ENCODE measurements around the gene FBXO9.
A peak's percentile ranks its signal among the peaks of the same experiment; 100 is the strongest.

The FBXO9 gene

DNA sequence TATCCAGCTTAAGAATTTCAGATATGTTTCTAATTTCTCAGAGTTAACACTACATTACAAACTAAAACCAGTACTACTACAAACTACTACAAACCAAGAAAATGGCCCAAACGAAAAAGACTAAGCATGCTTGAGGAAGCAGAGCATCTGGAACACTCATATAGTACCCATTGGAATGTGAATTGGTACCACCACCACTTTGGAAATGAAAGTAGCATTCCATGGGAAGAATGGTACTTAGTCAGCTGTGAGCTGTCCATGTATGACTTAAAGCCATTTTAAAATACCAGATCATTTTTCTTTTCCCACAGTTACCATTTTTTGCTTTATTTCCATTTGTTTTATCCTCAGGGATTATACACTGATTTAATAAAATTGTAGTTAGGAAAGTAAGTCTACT is 30.5 kb downstream of the FBXO9 start:
- no peak for DNase-seq

DNA sequence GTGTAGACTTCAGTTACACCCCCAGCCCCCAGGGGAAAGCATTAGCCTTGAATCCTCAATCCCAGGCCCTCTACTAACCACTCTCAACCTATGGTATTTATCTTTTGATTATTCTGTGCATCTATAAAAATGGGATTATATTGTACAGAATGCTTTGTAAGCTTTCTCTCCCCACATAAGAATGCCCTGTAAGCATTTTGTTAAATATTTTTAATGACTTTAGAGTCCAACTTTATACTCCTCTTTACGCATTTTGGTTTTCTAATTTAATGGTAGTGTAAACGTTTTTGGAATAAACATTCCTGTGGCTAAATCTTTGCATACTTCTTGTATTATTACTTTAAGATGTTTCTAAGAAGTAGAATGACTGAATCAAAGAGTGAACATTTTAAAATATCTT is 35.4 kb downstream of the FBXO9 start:
- DNase-seq, result no peak

DNA sequence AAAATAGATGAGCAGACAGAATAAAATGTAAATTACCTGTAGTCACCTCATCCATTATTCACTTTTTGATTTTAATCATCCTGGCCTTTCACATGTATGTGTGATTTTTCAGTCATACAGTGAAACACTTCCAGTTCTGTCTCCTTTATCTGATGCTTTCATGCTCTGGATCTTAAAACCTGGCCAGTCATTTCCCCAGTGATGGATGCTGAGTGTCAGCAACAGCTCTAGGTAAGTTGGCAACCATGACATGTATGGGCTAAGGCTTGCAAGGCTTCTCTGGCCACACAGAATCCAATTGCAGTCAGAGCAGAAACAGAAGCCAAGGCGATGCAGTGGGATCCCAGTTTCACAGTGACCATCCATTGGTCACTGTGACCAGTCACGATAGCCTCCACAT is 35.8 kb downstream of the FBXO9 start:
- DNase-seq, result no peak

DNA sequence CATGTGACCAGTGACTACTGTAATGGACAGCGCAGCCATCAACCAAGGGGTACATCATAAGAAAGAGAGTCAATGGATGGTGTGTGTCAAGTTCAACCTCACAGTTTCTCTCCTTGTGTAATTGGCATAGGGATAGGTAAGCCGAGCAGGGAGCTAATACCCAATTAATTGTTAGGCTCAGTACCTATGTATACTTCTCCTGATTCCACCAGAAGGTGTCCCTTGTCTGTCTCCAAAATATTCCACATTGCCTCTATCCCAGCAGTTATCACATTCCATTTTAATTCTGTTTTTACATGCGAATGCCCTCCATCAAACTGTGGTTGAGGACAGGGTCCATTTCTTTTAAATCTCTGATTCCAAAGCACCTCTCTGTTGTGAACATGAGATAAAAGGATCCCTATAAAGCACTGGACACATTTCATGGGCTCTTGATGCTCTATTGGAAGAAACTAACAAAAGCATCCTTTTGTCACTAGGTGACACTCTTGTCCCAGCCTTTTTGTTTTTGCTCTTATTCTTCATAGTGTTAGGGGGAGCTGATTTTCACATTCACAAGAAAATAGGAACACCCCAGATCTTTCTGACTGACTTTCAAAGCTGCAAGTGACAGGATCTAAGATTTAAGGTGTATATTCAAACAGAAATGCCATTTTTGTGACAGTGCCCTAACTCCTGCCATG is 38.9 kb downstream of the FBXO9 start:
- peak; percentile 11 for DNase-seq

DNA sequence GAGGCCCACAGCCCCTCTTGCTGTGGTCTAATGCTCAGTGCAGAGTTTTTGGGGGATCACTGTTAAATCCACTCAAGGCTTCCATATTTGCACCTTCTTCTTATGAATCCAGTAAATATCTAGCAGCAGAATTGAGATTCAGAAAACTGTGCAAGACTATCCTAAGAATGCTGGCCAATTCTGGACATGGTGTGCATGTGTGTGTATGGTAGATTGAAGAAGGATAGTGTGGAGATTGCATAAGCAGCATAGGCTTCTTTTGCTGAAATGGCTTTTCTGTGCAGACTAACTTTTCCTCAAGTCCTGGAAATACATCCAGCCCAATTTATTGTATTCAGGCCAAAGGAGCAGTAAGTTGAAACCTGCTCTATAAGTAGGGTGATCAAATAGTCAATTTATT is 39.7 kb downstream of the FBXO9 start:
- DNase-seq, result no peak

DNA sequence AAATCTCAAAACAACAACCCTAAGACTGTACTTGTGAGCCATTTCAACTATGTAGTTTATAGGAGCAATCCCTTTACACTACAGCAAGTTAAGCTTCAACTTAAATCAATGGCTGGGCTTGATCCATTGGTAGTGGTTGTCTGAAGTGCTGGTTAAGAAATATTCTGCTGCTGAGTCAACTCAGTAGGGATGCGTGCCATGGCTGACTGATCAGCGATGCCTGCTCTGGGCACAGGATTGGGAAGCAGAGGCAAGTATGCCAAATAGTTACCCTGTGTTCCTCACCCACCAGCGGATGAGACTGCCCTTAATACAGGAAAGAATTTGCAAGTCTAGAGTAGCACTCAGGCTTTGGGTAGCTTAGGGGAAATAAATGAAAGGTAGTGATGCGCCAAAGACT is 41.9 kb downstream of the FBXO9 start:
- no peak for DNase-seq

DNA sequence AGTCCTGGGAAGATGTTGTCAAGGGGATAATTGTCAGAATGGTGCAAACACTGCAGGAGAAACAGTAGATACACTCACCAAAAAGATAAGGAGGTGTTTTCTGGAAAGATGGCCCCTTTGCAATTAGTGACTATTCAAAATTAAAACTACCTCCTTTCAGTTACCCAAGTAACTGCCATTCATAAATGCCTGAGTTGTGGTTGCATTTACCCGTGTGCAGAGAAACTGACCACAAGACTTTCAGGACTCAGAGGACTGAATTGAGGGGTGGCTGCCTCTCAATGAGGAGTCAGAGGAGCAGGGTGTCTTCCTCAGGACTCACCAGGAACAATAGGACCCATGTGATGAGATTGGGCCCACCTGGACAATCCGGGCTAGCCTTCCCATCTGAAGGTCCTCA is 44.4 kb downstream of the FBXO9 start:
- no peak for DNase-seq

DNA sequence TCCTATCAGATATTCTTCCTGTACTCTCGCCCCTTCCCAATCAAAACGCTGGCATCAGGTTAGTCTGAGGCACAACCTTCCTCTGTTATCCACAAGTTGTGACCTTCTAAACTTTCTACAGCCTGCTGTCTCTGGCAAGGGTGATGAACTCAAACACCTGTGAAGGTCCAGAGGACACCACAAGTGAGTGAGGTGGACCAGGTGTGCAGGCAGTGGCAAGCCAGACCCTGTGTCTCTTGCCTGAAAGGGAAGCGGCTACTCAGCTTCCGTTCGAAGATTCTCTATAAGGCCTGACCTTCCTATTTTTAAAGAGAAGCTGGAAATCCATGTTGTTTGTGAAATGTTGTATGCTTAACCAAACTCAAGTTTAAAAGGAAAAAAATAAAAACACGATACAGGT is 46.7 kb downstream of the FBXO9 start:
- no peak for DNase-seq

DNA sequence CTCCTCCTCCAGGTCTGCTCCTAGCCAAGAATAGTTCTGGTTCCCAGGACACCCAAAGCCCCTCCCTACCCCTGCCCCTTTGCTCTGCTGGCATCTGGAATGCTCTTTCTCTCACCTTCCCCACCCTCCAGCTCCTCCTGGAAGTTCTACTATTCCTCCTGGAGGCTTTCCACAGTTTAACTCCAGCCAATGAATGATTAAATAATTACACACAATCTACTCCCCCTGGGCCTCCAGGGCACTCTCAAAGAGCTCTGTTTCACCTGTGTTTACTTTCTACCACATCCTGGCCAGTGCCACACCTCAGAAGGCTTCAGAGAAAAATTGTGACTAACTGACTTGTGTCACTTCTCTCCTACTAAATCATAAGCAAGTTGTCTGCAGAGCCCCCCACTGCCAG is 47.2 kb downstream of the FBXO9 start:
- no peak for DNase-seq

DNA sequence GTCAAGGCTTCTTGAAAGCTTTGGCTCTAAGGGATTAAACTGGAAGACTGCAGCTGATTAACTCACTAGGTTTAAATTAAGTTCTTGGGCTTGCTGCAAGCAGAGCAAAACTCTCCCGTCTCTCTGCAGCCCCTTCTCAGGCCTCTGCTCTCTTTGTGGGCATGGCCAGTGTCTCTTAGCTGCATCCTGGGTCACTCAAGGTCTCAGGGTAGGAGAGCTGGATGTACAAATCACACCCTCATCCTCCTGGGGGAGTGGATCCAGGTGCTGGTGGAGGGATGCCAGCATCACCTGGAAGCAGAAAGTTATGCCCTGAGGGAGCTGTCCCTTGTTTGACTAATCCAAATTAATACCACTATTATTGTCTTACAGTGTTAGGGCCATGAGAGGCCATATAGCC is 47.7 kb downstream of the FBXO9 start:
- DNase-seq, result no peak

DNA sequence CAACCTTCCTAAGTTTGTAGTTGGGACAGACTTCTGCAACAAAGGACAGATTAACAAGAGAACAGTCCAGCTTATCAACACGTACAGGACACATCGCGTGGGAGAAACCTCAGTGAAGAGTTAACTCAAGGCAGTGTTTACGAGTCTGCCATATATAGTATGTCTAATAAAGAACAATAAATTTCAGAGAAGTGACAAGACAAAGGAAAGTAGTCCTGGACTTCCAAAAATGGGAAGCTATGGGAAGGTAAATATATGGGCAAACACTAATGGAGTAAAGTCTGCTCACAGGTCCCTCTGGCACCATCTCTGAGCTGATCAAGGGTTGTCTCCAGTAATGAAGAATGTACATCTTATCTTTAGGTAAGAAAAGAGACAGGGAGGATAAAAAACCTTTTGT is 48.5 kb downstream of the FBXO9 start:
- DNase-seq, result no peak

DNA sequence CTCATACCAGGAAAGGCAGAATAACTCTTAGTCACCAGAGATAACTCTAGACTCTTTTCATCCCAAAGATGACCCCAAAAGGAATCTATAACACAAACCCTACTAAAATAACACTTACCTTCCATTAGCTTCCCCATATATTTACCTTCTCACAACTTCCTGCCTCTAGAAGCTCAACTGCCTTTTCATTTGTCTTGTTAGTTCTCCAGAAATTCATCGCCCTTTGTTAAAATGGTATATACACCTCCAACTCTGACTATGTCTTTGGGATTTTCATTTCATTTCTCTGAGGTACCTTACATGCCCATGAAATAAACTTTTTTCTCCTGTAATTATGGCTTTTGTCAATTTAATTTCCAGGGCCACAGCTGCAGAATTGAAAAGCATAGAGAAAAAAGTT is 49.9 kb downstream of the FBXO9 start:
- DNase-seq, result no peak

DNA sequence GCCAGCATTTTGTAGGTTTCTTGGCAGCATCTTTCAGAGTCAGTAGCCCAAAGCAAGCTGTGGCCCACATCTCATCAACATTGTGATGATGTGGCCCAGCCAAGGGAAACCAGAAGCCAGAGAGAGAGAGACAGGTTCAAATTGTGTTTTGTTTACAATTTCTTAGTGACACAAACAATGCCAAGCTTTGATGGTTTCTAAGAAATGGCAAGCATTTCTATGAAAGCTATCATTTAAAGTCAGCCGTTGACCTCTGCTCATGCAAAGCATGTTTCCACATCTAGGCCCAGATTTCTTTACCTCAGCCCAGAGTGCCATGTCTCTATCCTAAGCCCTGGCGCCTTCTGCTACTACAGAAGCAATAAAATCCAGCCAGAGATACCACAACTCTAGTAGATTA is 50.5 kb downstream of the FBXO9 start:
- DNase-seq, result no peak

DNA sequence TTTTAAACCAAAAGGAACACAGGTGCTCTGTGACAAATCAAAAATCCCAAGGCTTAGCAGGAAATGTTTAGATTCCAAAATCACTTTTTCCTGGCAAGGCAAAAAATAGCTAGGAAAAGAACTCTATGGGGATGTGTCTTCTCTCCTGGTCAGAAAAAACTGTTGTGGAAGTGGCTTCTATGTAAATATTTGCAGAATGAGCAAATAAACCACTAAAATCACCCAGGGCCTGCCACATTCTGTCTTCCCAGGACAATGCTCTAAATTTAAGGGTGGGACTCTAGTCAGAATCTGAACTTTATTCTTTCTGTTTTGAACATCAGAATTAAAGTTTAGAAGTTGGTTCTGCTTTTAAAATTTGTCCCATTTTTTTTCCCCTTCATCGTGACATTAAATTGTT is 54.1 kb downstream of the FBXO9 start:
- DNase-seq, result no peak

DNA sequence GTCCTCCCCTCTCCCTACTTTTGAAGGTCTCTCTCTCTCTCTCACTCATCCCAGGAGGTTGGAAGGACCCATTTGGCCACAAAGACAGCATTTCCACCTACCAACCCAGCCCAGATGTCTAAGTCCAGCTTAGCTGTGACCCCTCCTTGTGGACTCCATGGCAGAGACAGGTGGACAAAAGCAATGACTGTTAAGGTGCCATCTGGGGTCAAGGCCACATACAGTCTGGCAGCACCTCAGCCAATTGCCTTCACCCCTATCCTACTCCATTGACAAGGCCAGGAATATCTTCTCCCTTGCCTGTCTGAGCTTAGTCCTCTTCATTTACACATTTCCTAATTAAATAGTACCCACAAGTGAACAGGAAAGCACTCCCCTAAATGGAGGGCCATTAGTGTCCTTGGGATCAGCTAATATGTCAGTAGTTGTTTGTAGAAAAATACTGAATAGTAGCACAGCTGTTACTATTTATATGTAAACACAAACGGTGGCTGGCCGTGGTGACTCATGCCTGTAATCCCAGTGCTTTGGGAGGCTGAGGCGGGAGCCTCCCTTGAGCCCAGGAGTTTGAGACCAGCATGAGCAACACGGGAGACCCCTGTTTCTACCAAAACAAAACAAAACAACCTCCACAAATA is 54.7 kb downstream of the FBXO9 start:
- DNase-seq, result no peak

DNA sequence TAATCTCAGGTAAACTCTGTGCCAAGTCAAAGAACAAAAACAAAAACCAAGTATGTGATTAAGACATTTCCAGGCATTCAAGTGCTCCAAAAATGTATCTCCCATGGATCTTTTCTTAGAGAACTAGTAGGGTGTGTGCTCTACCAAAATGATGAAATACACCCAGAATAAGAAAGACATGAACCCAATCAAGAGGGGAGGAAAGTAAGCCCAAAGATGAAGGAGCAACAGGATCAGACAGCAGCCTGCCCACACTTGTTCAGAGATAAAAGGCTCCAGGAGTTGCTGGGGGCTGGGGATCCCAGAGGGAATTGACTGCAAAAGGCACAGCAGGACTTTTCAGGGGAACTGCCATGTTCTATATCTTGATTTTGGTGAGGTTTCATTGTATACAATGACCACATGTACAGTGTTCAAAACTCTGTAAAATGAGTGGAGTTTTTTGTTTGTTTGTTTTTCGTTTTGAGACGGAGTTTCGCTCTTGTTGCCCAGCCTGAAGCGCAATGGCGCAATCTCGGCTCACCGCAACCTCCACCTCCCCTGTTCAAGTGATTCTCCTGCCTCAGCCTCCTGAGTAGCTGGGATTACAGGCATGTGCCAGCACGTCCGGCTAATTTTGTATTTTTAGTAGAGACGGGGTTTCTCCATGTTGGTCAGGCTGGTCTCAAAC is 59.1 kb downstream of the FBXO9 start:
- no peak for DNase-seq

DNA sequence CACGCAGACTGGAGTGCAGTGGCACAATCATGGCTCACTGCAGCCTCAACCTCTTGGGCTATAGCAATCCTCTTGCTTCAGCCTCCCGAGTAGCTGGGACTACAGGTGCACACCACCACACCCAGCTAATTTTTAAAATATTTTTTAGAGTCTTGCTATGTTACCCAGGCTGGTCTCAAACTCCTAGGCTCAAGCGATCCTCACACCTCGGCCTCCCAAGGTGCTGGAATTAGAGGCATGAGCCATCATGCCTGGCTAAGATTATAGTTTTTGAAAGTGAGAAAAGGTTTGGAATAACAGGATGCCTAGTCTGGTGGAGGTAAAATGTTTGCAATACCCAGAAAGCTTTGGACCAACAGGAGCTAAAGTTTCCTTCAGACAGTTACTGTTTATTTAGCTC is 60.1 kb downstream of the FBXO9 start:
- DNase-seq, result no peak

DNA sequence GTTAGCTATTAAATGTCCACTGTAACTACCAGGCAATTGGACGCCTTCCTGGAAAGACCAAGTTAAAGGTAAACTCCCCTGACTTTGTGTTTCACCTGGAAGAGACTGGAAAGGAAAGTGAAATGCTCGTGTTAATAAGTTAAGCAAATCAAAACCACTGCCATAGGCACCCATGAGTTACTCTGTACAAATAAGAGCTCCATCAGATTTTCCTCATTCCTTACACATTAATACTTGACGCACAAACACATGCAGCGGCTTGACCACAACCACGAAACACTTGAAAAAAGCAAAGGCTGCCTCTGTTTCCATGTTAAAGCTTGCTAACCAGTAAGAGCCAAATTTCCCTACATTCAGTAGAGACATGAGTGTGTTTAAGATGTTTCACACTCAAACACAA is 63.6 kb downstream of the FBXO9 start:
- DNase-seq, result no peak

DNA sequence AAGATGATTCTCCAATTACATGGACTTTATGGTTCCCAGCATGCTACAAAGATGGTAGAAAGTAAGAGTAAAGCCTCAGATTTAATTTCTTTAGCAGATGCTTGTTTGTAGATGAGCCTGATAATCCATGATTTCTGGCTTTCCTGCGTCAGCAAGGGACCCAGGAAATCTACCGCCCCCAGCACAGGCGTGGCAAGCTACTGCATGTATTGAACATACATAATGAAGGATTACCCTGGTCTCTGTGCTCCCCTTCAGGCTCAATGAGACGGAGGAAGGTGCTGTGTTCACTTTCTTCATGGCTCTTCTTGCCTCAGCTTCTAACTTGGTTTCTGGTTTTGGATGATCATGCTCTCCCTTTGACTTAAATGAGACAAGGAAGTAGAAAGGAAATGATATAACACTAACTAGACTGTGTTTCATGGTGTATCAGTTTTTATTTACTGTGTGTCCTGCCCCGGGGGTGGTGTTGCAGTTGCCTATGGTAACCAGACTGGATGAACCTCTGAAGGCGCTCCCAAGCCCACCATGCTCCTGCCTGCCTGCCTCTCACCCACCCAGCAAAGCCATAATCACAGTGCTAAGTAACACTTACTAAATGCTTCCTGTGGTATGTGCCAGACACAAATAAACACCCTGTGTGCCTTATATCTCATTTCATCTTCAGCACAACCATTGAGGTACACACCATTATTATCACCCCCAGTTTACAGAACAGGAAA is 65.5 kb downstream of the FBXO9 start:
- DNase-seq, result no peak

DNA sequence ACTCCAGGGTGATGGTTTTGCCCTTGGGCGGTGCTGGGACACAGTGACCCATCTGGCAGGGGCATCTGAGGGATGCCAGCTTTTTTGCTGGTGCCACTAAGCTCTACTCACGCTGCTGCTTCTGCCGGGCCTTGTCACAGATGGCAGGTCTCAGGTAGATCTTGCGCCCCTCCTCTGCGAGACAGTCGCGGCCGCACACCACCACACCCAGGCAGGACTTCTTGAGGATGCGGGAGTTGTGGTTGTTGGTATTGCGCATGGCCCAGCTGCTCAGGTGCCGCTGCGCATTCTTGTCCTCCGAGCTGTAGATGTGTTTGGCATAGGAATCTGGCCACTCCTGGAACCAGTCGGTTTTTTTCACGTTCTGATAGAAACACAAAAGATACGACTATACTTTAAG is 68.8 kb downstream of the FBXO9 start:
- DNase-seq, result no peak

DNA sequence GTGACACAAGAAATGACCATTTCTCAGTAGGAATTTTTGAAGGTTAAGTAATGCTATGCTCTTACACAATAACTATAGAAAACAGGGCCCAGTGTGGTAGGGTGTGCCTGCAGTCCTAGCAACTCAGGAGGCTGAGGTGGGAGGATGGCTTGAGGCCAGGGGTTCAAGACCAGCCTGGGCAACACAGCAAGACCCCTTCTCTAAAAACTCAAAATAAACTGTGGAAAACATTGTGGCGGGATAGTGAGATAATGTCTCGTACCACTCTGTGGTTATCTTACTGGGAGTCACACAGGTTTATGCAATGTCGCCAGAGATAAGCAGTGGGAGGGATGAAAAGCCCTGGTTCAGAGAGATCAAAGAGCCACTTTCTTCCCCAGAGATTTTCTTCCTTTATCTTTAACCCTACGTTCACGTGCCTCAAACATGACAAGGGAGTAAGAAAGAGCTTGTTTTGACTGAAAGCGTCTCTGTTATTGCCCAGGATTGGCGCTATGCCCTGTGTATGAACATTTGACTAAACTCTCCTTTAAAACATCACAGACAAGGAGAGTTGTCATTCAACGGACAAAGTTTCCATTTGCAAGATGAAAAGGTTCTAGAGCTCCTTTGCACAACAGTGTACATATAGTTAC is 69.5 kb downstream of the FBXO9 start:
- DNase-seq, result no peak

DNA sequence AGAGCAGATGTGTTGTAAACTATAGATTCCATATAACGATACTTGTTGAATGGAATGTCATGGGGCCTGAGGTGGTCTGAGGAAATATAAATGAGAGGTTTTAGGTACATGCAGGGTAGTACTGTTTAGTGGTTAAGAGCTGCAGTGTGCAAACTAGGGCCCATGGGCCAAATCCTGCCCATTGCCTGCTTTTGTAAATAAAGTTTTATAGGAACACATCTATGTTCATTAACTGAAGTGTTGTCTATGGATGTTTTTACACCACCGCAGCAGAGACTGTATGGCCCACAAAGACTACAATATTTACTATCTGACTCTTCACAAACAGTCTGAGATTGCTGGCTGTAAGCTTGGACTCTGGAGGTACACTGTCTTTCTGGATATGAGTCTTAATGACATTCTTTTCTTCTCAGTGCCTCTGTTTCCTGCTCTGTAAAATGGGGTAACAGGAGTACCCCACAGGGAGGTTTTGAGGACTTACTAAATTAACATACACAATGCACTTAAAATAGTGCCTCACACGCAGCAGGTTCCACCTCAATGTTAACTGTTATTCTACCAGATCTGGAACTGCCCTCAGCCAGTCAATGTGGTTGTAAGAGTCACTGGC is 70.9 kb downstream of the FBXO9 start:
- DNase-seq, result no peak

DNA sequence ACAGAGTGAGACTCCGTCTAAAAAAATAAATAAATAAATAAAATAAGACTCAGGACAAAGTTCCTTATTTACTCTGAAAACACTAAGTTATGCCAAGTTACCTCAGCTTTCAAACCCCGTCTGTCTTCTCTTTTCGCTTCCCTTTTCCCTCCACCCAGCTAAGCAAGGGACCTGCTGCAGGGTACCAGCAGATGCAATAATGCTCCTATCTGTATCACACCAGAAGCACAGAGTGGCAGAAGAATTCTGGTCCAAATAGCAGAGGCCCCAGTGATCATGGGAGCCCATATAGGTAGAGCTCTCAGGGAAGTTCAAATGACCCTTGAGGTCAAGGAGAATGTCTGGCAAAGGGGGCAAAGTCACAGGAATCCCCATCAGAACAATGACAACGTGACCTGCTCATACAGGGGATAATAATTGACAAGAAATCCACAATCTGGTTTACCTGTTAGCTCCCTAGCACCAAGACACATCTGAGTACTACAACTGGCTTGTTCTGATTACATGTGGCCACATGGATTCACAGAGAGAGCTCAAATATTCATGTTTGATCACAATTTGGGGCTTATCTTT is 74.7 kb downstream of the FBXO9 start:
- DNase-seq, result no peak

Data from eye (tissue), 1 donor.